Smooth muscle cell of the brain vasculature (primary cell): Measurements from ENCODE around the gene ZNF787.
A peak's percentile ranks its signal among the peaks of the same experiment; 100 is the strongest.

Experiments
- DNase-seq: peaks from one replicate; pipeline ENCODE4 v3.0.0-alpha.2; 2012; ENCODE audit warnings: low read depth, low spot score

Gene ZNF787

GRCh38 chr19:56144376-56144775, 23.3 kb upstream of the ZNF787 start:
- DNase-seq, result no peak

GRCh38 chr19:56142897-56143434, 21.9 kb upstream of the ZNF787 start:
- no peak for DNase-seq

GRCh38 chr19:56142087-56142787, 21.1 kb upstream of the ZNF787 start:
- no peak for DNase-seq

GRCh38 chr19:56141417-56141993, 20.4 kb upstream of the ZNF787 start:
- DNase-seq, result no peak

GRCh38 chr19:56140583-56141416, 19.7 kb upstream of the ZNF787 start, which contains the start of gene ZNF444:
Gene ZNF444 (plus strand): TSS chr19:56141287. CDS start chr19:56146912, 5,625 bp downstream.
- DNase-seq, result peak; percentile 99

GRCh38 chr19:56139847-56140582, 18.9 kb upstream of the ZNF787 start:
- no peak for DNase-seq

GRCh38 chr19:56138069-56138468, 17.0 kb upstream of the ZNF787 start:
- no peak for DNase-seq

GRCh38 chr19:56137405-56137804, 16.3 kb upstream of the ZNF787 start:
- DNase-seq, result no peak

- DNase-seq, result no peak
These were observed 15.3 kb upstream of the ZNF787 start for GRCh38 chr19:56136362-56136761.

- no peak for DNase-seq
These were observed 13.5 kb upstream of the ZNF787 start for GRCh38 chr19:56134654-56134921.

GRCh38 chr19:56133858-56134653, 13.0 kb upstream of the ZNF787 start:
- no peak for DNase-seq

GRCh38 chr19:56132316-56132822, 11.3 kb upstream of the ZNF787 start:
- DNase-seq, result no peak

- DNase-seq, result no peak
These were observed 10.6 kb upstream of the ZNF787 start for GRCh38 chr19:56131651-56132050.

GRCh38 chr19:56130006-56130405, 8.9 kb upstream of the ZNF787 start:
- DNase-seq, result no peak

- no peak for DNase-seq
These were observed 6.1 kb upstream of the ZNF787 start for GRCh38 chr19:56126983-56127780.

- no peak for DNase-seq
These were observed 4.9 kb upstream of the ZNF787 start for GRCh38 chr19:56125806-56126590.

GRCh38 chr19:56124578-56124977, 3.5 kb upstream of the ZNF787 start:
- no peak for DNase-seq

GRCh38 chr19:56123266-56123891, 2.3 kb upstream of the ZNF787 start:
- DNase-seq, result no peak
